Measurements from ENCODE around the gene OR2T8.
"Not testable (repeated sequence)": the region's sequence is repeated elsewhere in the genome, so short reads cannot be mapped to it uniquely, and the experiment has no call there.

Gene OR2T8

DNA sequence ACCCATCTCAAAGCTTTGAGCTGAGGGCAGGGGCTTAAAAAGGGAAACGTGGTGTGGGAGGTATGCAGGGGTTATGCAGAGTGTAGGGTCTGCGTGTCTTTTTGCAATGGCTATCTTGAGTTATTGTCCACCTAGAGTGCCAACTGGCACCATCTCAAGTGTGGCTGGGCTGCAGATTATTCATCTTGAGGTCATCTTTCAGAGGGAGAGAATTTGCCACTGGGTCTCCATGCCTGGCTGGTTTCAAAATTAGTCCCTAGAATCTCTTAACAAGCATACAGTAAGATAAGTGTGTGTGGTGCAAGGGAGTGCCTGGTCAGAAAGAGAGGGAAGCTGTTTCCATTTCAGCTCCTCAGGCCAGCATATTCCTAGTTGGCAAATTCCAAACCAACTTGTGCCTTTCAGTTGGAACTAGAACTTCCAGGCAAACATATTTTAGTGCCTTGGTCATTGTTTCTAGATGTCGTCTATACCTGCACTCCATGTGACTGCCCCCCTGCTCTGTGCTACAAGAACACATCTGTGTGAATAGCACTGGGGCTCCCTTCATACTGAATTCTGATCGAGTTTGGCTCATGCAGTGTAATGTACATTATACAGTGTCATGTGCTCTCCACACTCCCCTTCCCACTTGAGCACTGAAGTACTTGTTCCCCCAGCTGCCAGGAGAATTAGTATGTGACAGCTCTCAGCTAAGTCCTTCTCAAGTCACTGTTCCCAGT, 5.0 kb upstream of the OR2T8 start:
- Histone ChIP-seq H3K4me1 (ENCODE audit: insufficient read depth, low read length) (no peaks in the 10 kb centered on the region), H3K27me3 (ENCODE audit: insufficient read depth, low read length) (no peaks in the 10 kb centered on the region), H3K9ac (ENCODE audit: low read depth, low read length) (no peak overlapping the region), H3K27ac (ENCODE audit: low read depth, low read length) (no peak overlapping the region), H3K36me3 (ENCODE audit: insufficient read depth, low read length) (no peaks in the 10 kb centered on the region), H3K4me3 (ENCODE audit: low read length) (no peak overlapping the region), H3K9me3 (ENCODE audit: insufficient read depth, low read depth, low read length) (peaks cover 97% of the 10 kb centered on the region)
- WGBS, result 54% methylated on average over 4 of the region's 4 CpGs

DNA sequence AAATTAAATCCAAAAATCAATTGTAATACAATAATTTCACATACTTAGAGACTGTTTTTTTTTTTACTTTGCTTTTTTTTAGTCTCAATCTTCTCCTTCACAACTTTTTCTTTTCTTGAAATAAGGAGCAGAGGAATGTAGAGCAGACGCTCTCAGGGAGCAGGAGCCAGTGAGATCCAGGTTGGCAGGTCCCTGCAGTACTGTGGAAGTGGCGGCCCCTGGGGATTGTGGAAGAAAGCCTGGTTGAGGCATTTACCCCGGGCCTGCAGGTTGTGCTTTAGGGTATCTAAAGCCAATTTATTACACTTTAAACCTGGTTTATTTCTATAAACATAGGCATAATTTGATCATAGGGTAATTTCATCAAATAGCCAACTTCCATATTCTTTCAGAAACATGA, 3.9 kb downstream of the OR2T8 start:
- no peak overlapping the region for H3K27ac ChIP-seq (ENCODE audit: low read depth, low read length)
- peaks cover 91% of the 10 kb centered on the region for H3K9me3 ChIP-seq (ENCODE audit: insufficient read depth, low read depth, low read length)
- no peaks in the 10 kb centered on the region for H3K36me3 ChIP-seq (ENCODE audit: insufficient read depth, low read length)
- 80% methylated on average over 2 of the region's 3 CpGs for WGBS
- H3K4me3 ChIP-seq (ENCODE audit: low read length), result no peak overlapping the region
- H3K27me3 ChIP-seq (ENCODE audit: insufficient read depth, low read length), result no peaks in the 10 kb centered on the region
- no peaks in the 10 kb centered on the region for H3K4me1 ChIP-seq (ENCODE audit: insufficient read depth, low read length)
- no peak overlapping the region for H3K9ac ChIP-seq (ENCODE audit: low read depth, low read length)

DNA sequence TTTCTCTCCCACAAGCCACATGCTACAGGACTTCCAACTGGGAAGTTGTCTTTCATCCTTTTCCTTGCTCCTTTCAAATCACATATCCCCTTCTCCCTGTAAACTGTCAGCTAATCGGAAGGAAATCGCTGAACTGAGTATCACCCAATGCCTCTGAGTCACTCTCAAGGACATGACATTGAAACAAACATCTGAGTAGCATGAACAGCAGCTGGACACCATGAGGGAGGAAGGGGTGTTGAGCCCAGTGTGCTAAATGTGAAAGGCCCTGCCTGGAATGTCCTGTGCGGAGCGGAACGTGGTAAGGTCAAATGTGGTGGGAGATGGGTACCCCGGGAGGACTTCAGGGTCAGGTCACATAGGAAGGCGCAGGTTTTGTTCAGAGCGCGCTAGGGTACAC, 4.8 kb downstream of the OR2T8 start, which contains the start of gene OR2AJ1:
OR2AJ1 (plus strand) TSS at position 22 of the 400 bp plus-strand sequence. CDS start 8,880 bp downstream, outside the sequence.
- Histone ChIP-seq H3K9me3 (ENCODE audit: insufficient read depth, low read depth, low read length) (peaks cover 91% of the 10 kb centered on the region), H3K4me1 (ENCODE audit: insufficient read depth, low read length) (no peaks in the 10 kb centered on the region), H3K36me3 (ENCODE audit: insufficient read depth, low read length) (no peaks in the 10 kb centered on the region), H3K4me3 (ENCODE audit: low read length) (no peak within 1 kb of the TSS), H3K27me3 (ENCODE audit: insufficient read depth, low read length) (no peaks in the 10 kb centered on the region), H3K27ac (ENCODE audit: low read depth, low read length) (no peak within 1 kb of the TSS), H3K9ac (ENCODE audit: low read depth, low read length) (no peak within 1 kb of the TSS)
- 89% methylated on average over 9 of the region's 9 CpGs for WGBS

DNA sequence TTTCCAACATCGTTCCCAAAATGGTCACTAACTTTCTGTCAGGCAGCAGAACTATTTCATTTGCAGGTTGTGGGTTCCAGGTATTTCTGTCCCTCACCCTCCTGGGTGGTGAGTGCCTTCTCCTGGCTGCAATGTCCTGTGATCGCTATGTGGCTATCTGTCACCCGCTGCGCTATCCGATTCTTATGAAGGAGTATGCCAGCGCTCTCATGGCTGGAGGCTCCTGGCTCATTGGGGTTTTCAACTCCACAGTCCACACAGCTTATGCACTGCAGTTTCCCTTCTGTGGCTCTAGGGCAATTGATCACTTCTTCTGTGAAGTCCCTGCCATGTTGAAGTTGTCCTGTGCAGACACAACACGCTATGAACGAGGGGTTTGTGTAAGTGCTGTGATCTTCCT, 13.9 kb downstream of the OR2T8 start:
- H3K9me3 ChIP-seq (ENCODE audit: insufficient read depth, low read depth, low read length), result peaks cover 90% of the 10 kb centered on the region
- no peak overlapping the region for H3K4me3 ChIP-seq (ENCODE audit: low read length)
- H3K4me1 ChIP-seq (ENCODE audit: insufficient read depth, low read length), result no peaks in the 10 kb centered on the region
- H3K9ac ChIP-seq (ENCODE audit: low read depth, low read length), result no peak overlapping the region
- H3K36me3 ChIP-seq (ENCODE audit: insufficient read depth, low read length), result no peaks in the 10 kb centered on the region
- WGBS, result 92% methylated on average over 8 of the region's 8 CpGs
- H3K27ac ChIP-seq (ENCODE audit: low read depth, low read length), result no peak overlapping the region
- no peaks in the 10 kb centered on the region for H3K27me3 ChIP-seq (ENCODE audit: insufficient read depth, low read length)

DNA sequence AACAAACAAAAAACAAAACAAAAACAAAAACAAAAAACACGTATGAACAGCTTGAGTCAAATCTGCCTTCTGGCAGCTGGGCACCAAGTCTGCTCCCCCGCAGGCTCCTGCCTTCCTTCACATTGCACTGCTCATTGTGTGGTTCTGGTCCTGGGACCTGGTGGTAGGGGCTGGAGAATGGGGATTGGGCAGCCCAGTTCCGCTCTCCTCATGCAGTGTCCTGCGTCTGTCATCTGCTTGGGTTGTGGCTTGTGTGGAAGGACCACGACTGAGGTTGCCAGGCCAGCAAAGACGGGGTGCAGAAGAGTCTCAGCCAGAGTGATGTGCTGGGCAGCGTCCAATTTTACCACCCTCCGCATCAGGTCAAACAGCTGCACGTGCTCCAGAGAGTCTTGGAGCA, 15.7 kb downstream of the OR2T8 start:
- Histone ChIP-seq H3K4me1 (ENCODE audit: insufficient read depth, low read length) (no peaks in the 10 kb centered on the region), H3K36me3 (ENCODE audit: insufficient read depth, low read length) (no peaks in the 10 kb centered on the region), H3K27ac (ENCODE audit: low read depth, low read length) (no peak overlapping the region), H3K9me3 (ENCODE audit: insufficient read depth, low read depth, low read length) (peaks cover 89% of the 10 kb centered on the region), H3K4me3 (ENCODE audit: low read length) (no peak overlapping the region), H3K9ac (ENCODE audit: low read depth, low read length) (no peak overlapping the region), H3K27me3 (ENCODE audit: insufficient read depth, low read length) (no peaks in the 10 kb centered on the region)
- WGBS, result 85% methylated on average over 9 of the region's 9 CpGs

DNA sequence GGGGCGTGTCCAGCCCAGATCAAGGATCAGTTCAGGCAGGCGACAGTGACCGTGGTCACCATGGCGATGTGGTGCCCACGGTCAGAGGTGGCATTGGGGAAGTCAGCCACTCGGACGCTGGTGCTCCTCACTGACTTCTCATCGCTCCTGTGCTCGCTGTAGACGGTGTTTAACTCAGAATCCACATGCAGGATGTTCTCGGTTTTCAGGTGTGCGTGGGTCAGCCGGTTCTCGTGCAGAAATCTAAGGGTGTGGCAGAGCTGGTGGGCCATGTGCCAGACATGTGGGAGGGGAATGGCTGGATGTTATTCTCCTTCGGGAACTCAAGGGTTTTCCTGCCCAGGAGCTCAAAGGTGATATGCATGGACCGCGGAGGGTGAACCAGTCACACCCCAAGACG, 16.4 kb downstream of the OR2T8 start:
- no peak overlapping the region for H3K9ac ChIP-seq (ENCODE audit: low read depth, low read length)
- no peaks in the 10 kb centered on the region for H3K4me1 ChIP-seq (ENCODE audit: insufficient read depth, low read length)
- 0 out of 2 replicates have a peak overlapping the region, but pooled peaks have one; percentile 23 for H3K4me3 ChIP-seq (ENCODE audit: low read length)
- WGBS, result 92% methylated on average over 18 of the region's 18 CpGs
- no peaks in the 10 kb centered on the region for H3K27me3 ChIP-seq (ENCODE audit: insufficient read depth, low read length)
- no peaks in the 10 kb centered on the region for H3K36me3 ChIP-seq (ENCODE audit: insufficient read depth, low read length)
- peaks cover 90% of the 10 kb centered on the region for H3K9me3 ChIP-seq (ENCODE audit: insufficient read depth, low read depth, low read length)
- H3K27ac ChIP-seq (ENCODE audit: low read depth, low read length), result no peak overlapping the region

DNA sequence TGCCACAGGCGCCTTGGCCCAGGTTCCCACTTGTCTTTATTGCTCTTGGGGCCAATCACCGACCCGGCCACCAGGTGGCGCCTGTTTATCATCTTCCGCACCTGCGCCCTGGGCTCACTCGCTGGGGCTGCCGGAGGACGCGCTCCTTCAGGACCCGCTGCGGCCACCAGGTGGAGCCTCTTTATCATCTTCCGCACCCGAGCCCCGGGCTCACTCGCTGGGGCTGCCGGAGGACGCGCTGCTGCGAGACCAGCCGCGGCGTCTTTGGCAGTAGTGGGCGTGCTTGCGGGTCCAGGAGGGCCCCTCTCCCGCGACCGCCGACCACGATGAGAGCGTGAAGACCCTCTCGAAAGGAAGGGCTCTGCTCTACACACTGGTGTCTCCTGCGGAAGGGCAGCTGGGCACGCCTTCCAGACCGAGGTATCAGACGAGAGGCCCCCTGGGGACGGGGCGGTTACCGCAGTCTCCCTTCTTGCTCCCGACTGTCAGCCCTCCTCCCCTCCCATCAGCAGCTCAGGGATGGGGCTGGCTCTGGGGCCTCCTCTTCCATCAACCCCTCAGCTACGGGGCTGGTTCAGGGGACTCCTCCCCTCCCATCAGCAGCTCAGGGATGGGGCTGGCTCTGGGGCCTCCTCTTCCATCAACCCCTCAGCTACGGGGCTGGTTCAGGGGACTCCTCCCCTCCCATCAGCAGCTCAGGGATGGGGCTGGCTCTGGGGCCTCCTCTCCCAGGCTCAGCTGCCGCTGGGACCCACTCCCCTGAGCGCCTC, 17.1 kb downstream of the OR2T8 start:
- not testable (repeated sequence) for H3K27me3 ChIP-seq (ENCODE audit: insufficient read depth, low read length); H3K4me1 ChIP-seq (ENCODE audit: insufficient read depth, low read length); H3K27ac ChIP-seq (ENCODE audit: low read depth, low read length); H3K36me3 ChIP-seq (ENCODE audit: insufficient read depth, low read length); H3K9ac ChIP-seq (ENCODE audit: low read depth, low read length)
- Histone ChIP-seq H3K4me3 (ENCODE audit: low read length) (peak overlapping the region; percentile 38; the same call in 1 of the 2 replicates), H3K9me3 (ENCODE audit: insufficient read depth, low read depth, low read length) (peaks cover 90% of the 10 kb centered on the region)
- 85% methylated on average over 42 of the region's 44 CpGs for WGBS

DNA sequence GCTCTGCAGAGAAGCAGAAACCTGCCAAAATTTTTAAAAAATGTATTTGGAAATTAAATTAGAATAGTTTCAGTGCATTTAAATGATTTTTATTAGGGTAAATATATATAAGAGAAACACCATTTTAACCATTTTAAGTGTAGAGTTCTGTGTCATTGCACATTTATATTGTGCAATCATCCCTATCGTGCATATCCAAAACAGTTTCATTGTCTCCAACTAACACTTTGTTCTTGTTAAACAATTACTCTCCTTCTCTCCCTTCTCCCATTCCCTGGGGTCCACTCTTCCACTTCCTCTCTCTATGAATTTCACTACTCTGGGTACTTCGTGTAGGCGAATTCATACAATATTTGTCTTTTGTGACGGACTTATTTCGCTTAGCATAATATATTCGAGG, 22.6 kb downstream of the OR2T8 start:
- WGBS, result 83% methylated on average over 6 of the region's 6 CpGs
- H3K4me3 ChIP-seq (ENCODE audit: low read length), result no peak overlapping the region
- H3K27me3 ChIP-seq (ENCODE audit: insufficient read depth, low read length), result no peaks in the 10 kb centered on the region
- H3K4me1 ChIP-seq (ENCODE audit: insufficient read depth, low read length), result no peaks in the 10 kb centered on the region
- no peak overlapping the region for H3K27ac ChIP-seq (ENCODE audit: low read depth, low read length)
- no peak overlapping the region for H3K9ac ChIP-seq (ENCODE audit: low read depth, low read length)
- H3K9me3 ChIP-seq (ENCODE audit: insufficient read depth, low read depth, low read length), result peaks cover 95% of the 10 kb centered on the region
- H3K36me3 ChIP-seq (ENCODE audit: insufficient read depth, low read length), result no peaks in the 10 kb centered on the region

DNA sequence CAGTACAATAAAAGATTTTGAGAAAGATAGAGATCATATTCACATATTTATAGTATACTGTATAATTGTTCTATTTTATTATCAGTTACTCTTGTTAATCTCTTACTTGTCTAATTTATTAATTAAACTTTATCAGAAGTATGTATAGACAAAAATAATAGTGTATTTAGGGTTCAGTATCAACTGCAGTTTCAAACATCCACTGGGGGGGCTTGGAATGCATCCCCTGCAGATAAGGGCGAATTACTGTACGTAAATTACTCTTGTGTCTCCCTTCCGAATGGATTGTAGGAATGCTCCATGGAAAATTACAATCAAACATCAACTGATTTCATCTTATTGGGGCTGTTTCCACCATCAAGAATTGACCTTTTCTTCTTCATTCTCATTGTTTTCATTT, 28.5 kb downstream of the OR2T8 start, which contains the start of gene OR2L8:
OR2L8 (plus strand) TSS at position 301 of the 400 bp plus-strand sequence; CDS start at position 301, 0 bp downstream.
- Histone ChIP-seq H3K27ac (ENCODE audit: low read depth, low read length) (no peak within 1 kb of the TSS), H3K4me1 (ENCODE audit: insufficient read depth, low read length) (no peaks in the 10 kb centered on the region), H3K9ac (ENCODE audit: low read depth, low read length) (no peak within 1 kb of the TSS), H3K27me3 (ENCODE audit: insufficient read depth, low read length) (no peaks in the 10 kb centered on the region), H3K4me3 (ENCODE audit: low read length) (no peak within 1 kb of the TSS), H3K9me3 (ENCODE audit: insufficient read depth, low read depth, low read length) (peaks cover 88% of the 10 kb centered on the region), H3K36me3 (ENCODE audit: insufficient read depth, low read length) (no peaks in the 10 kb centered on the region)
- WGBS, result 89% methylated on average over 3 of the region's 3 CpGs

DNA sequence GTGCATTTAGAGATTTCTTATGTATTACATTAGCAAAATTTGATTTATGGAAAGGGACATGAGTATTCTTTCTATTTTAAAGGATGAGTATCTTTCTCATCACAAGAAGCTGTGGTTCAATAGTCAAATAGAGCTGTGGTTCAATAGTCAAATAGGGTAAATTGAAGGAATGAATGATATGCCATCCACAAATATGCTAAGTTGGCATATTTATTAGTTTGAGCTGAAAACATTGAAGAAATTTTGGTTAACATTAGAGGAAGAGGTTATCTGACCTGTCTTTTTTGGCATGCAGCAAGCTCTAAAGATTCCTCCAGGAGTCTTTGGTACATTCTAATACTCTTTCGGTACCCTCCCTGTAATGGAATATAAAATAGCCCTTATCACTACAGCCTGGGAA, 33.4 kb downstream of the OR2T8 start:
- Histone ChIP-seq H3K27me3 (ENCODE audit: insufficient read depth, low read length) (no peaks in the 10 kb centered on the region), H3K9me3 (ENCODE audit: insufficient read depth, low read depth, low read length) (peaks cover 52% of the 10 kb centered on the region)
- WGBS, result 100% methylated on average over 1 of the region's 1 CpG

DNA sequence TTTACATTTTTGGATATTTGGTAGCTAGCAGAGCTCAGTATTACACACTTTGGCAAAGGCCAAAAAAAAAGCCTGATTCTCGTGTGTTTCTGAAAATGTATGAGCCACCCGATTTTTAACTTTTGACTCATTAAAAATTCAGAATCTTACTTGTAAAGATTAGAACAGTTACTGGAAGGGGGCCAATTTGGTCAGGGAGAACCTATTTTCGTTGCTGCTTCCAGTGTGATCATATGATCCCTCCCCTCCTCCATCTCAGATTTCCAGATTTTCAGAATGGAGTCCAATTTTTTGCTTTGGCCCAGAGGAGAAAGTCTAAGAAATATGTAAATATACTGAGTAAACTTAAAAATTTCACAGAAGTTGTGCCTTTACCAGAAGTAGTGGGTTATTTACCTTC, 41.7 kb downstream of the OR2T8 start:
- Histone ChIP-seq H3K27me3 (ENCODE audit: insufficient read depth, low read length) (no peaks in the 10 kb centered on the region), H3K4me3 (ENCODE audit: low read length) (no peak overlapping the region), H3K4me1 (ENCODE audit: insufficient read depth, low read length) (no peaks in the 10 kb centered on the region), H3K9me3 (ENCODE audit: insufficient read depth, low read depth, low read length) (peaks cover 57% of the 10 kb centered on the region), H3K27ac (ENCODE audit: low read depth, low read length) (no peak overlapping the region), H3K9ac (ENCODE audit: low read depth, low read length) (no peak overlapping the region), H3K36me3 (ENCODE audit: insufficient read depth, low read length) (no peaks in the 10 kb centered on the region)
- WGBS, result 50% methylated on average over 3 of the region's 3 CpGs

More for the DNA sequence above, 33.4 kb downstream of the OR2T8 start:
- Histone ChIP-seq H3K4me1 (ENCODE audit: insufficient read depth, low read length) (no peaks in the 10 kb centered on the region), H3K27ac (ENCODE audit: low read depth, low read length) (no peak overlapping the region), H3K4me3 (ENCODE audit: low read length) (no peak overlapping the region), H3K36me3 (ENCODE audit: insufficient read depth, low read length) (no peaks in the 10 kb centered on the region), H3K9ac (ENCODE audit: low read depth, low read length) (no peak overlapping the region)
